GM21360 (cell line): Measurements from ENCODE around the gene PRR29.
"Not testable (repeated sequence)": the region's sequence is repeated elsewhere in the genome, so short reads cannot be mapped to it uniquely, and the experiment has no call there.

Source experiments
- ATAC-seq: cut with Tn5 transposase; IDR thresholded peaks from one replicate; pipeline ENCODE4 v1.9.1; 2021; ENCODE audit warnings: mild to moderate bottlenecking, moderate library complexity; ENCODE audit not compliant: unreplicated experiment

PRR29 gene

GRCh38 chr17:64008830-64009229 lies 10.7 kb downstream of the PRR29 start:
- no peak for ATAC-seq

GRCh38 chr17:64009571-64010402 lies 11.6 kb downstream of the PRR29 start:
- no peak for ATAC-seq

- no peak for ATAC-seq
These were observed 17.3 kb downstream of the PRR29 start for GRCh38 chr17:64015447-64015846.

DNA sequence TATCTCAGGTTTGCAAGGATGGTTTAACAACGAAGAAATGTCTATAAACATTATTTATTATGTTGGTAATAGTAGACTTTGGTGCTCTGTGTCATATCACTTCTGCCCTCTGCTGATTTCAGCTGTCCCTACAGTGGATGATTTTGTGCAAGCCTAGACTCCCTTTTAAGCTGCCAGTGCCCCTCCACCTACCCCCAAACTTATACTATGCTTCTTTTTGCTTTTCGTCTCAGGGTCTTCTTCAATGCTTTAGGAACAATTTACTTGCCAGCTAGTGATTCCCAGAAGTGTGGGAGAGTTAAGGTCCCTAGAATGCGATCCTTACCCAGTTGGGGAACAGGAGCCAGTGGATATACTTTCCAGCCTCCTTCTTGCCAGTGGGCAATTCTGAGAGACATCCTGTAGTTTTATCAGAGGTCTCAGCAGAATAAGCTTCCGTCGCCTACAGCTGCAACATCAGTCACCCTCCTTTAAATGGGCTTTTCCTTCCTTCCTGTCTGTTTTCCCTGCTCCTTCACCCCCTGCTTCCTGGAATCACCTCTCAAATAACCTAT lies 18.2 kb downstream of the PRR29 start:
- no peak for ATAC-seq

- no peak for ATAC-seq
These were observed 18.8 kb downstream of the PRR29 start for GRCh38 chr17:64016974-64017373.

DNA sequence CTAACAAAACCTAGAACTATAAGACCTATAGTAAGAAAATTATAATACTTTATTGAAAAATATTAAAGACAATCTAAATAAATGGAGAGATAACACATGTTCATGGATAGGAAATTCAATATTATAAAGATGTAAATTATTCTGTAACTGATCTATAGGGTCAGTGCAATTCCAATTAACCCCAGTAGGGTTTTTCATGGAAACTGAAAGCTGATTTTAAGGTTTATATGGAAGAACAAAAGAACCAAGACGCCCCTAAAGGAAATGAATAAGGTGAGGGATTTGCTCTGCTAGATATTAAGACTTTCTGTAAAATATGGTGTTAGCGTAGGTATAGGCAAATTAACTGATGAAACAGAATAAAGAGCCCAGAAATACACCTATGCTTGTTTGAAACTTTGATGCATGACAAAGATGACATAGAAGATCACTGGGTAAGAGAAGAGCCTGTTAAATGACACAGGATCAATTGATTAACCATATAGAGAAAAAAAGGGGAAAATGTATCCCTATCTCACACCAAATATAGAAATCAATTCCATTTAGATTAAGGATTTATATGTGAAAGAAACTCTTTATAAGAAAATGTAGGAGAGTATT lies 19.3 kb downstream of the PRR29 start:
- no peak for ATAC-seq

- not testable (repeated sequence) for ATAC-seq
These were observed 21.4 kb downstream of the PRR29 start for GRCh38 chr17:64019551-64019961.

GRCh38 chr17:64020056-64020766 lies 22.1 kb downstream of the PRR29 start, which contains the start of gene ICAM2:
ICAM2 (minus strand) TSS chr17:64020633; CDS start chr17:64006691, 13,942 bp downstream.
- peak; percentile 50 for ATAC-seq

- no peak for ATAC-seq
These were observed 24.5 kb downstream of the PRR29 start for GRCh38 chr17:64022611-64023063.

GRCh38 chr17:64024215-64024654 lies 26.1 kb downstream of the PRR29 start:
- ATAC-seq: no peak

- no peak for ATAC-seq
These were observed 26.9 kb downstream of the PRR29 start for GRCh38 chr17:64024781-64025731.

GRCh38 chr17:64025732-64026294 lies 27.7 kb downstream of the PRR29 start:
- ATAC-seq: no peak

GRCh38 chr17:64028874-64029464 lies 30.8 kb downstream of the PRR29 start:
- ATAC-seq: no peak

DNA sequence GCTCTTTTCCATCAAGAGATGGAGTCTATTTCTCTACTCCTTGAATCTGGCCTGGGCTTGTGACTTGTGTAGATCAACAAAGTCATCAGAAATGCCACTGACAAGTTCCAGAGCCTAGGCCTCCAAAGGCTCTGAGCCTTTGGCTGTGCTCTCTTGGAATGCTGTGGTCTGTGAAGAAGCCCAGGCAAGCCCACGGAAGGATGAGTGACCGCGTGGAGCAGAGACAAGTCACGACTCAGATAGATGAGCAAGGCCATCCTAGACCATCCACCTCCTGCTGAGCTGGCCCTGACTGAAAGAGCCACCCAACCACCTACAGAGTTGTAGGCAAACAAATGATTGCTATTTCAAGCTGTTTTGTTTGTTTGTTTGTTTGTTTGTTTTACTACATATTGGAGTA lies 33.9 kb downstream of the PRR29 start:
- ATAC-seq: no peak

DNA sequence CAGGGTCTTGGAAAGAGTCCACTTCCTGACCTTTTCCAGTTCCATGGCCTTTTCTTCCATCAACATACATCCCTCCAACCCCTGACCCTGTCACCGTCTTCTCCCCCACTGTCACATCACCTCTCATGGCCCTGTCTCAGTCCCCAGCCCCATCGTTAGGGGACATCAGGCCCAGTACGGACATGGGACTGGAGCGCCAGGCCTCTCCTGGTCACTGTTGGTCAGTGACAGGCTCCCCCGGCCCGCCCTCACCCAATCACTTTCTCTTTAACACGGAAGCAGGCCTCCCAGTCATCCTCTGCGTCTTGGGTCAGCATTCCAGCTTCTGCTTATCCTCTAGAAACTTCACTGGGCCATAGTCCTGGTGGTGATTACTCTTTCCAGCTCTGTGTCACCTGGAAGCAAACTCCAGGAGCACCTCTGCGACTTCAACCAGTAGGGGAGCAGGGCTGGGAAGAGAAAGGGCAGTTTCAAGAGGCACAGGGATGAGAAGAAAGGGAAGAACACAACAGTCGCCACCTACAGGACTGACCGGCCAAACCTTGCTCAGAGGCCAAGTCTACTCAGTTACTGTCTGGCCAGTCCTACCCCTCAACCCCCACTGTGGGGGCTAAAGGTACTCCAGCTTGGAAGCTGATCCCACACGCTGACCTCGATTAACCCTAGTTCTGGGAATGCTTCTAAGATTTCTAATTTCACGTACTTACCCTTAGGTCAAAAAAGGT lies 38.2 kb downstream of the PRR29 start:
- ATAC-seq: no peak

DNA sequence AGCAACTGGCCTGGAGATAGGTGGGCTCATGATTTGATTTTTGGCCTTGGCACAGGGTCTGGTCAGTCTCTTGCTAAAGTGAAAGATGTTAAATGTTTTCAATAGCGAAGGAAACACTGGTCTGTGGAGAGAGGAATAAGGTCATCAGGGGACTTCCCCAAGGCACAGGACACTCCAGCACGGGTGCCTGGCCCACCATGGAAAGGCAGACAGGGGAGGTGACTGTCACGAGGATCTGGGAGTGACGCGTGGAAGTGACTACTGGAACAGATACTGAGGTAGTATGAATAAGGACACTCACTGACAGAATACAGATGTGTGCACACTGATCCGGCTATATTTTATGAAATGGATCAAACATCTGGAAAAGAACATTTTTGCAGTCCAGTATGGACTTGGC lies 39.0 kb downstream of the PRR29 start:
- ATAC-seq: no peak

- no peak for ATAC-seq
These were observed 39.7 kb downstream of the PRR29 start for GRCh38 chr17:64037802-64038201.

DNA sequence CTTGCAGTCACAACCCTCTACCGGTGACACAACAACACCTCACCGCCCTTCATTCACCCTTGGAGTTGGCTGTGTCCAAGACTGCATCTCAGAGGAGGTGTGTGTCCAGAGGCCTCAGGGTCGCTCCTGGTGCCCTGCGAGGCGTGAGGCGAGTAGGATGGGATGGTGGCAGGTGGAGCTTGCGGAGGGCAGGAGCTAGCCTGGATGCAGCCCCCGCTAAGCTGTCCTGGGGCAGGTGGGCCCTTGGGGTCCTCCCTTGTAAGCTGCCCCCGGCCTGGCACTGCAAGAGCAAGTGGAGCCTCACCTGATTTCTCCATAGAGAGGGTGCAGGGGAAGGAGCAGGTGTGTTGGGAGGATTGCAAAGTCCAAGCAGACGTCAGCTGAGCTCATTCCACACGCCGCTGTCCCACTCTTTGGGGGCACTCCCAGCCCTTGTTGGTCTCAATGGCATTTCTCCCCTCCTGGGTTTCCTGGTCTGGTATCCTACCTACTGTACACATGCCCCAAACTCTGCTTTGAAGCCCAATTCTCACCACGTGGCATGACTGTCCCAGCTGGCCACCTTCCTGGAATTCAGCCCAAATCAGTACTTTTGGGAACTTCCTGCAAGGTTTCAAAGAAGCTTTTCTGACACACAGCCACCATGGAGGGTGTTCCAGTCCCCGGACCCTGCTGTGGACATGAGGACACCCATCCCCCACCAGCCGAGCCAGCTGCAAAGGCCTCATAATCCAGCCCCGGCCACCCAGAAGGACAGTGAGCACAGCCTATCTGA lies 40.4 kb downstream of the PRR29 start:
- no peak for ATAC-seq
